ENCODE measurements around the gene ASB7.

The ASB7 gene

GRCh38 chr15:100689131-100689899, 86.9 kb downstream of the ASB7 start (continued):
- TF ChIP-seq ZBTB11 (tag by site-specific recombination; conservative IDR thresholded peaks at IDR 0.05; ENCODE audit: low read depth) (no peak), ZNF777 (tag by site-specific recombination; IDR thresholded peaks at IDR 0.05; ENCODE audit: borderline replicate concordance) (no peak)

GRCh38 chr15:100690032-100690794, 87.8 kb downstream of the ASB7 start:
- no peaks in the 10 kb centered on the region for H3K9me3 ChIP-seq (ENCODE audit: control insufficient read depth, insufficient read depth, low read depth, low read length)
- H3K4me3 ChIP-seq (ENCODE audit: low read depth, low read length): no peak overlapping the region
- TF ChIP-seq PRDM1 (tag by site-specific recombination; IDR thresholded peaks at IDR 0.05): no peak
- no peak overlapping the region for H3K27ac ChIP-seq (ENCODE audit: extremely low read depth, low read depth, low read length)
- POLR2A ChIA-PET: no interaction called here
- no peaks in the 10 kb centered on the region for H3K36me3 ChIP-seq (ENCODE audit: control insufficient read depth in 2 of 2, insufficient read depth in 1 of 2, low read length in 2 of 2)
- no peaks in the 10 kb centered on the region for H3K4me1 ChIP-seq (ENCODE audit: control insufficient read depth, insufficient read depth, low read length)
- CTCF ChIA-PET: interaction anchor here (0.8 kb wide), 1 partner anchor 179 kb away, joined by 3 read pairs; no protein-coding TSS in a partner anchor

- ChIA-PET POLR2A (no interaction called here), CTCF (interaction anchor here (1.6 kb wide), 1 partner anchor 341 kb away, joined by 3 read pairs; no protein-coding TSS in a partner anchor)
- TF ChIP-seq GLIS1 (tag by site-specific recombination; IDR thresholded peaks at IDR 0.05): no peak
- no peak for TF ChIP-seq KLF16 (tag by site-specific recombination; IDR thresholded peaks at IDR 0.05)
- no peak for TF ChIP-seq MZF1 (tag by site-specific recombination; IDR thresholded peaks at IDR 0.05; ENCODE audit: borderline replicate concordance)
- TF ChIP-seq KLF10 (tag by site-specific recombination; IDR thresholded peaks at IDR 0.05): no peak
- TF ChIP-seq ZNF776 (tag by site-specific recombination; IDR thresholded peaks at IDR 0.05; ENCODE audit: borderline replicate concordance): no peak
- TF ChIP-seq SP3 (tag by site-specific recombination; IDR thresholded peaks at IDR 0.05): no peak
- no peak for TF ChIP-seq ZNF211 (tag by site-specific recombination; IDR thresholded peaks at IDR 0.05; ENCODE audit: low read depth)
- TF ChIP-seq KLF7 (tag by site-specific recombination; IDR thresholded peaks at IDR 0.05; ENCODE audit: borderline replicate concordance): no peak
- TF ChIP-seq ZNF146 (tag by site-specific recombination; IDR thresholded peaks at IDR 0.05): no peak
- no peak for TF ChIP-seq ZNF449 (tag by site-specific recombination; IDR thresholded peaks at IDR 0.05)
- no peak for TF ChIP-seq BCL11B (tag by site-specific recombination; IDR thresholded peaks at IDR 0.05; ENCODE audit: low read depth)
- no peak for TF ChIP-seq ZNF280C (tag by site-specific recombination; IDR thresholded peaks at IDR 0.05)
- Histone ChIP-seq H3K4me3 (ENCODE audit: low read depth, low read length) (no peak overlapping the region), H3K36me3 (ENCODE audit: control insufficient read depth in 2 of 2, insufficient read depth in 1 of 2, low read length in 2 of 2) (no peaks in the 10 kb centered on the region), H3K27ac (ENCODE audit: extremely low read depth, low read depth, low read length) (no peak overlapping the region), H3K9me3 (ENCODE audit: control insufficient read depth, insufficient read depth, low read depth, low read length) (no peaks in the 10 kb centered on the region), H3K4me1 (ENCODE audit: control insufficient read depth, insufficient read depth, low read length) (no peaks in the 10 kb centered on the region)
Observed at GRCh38 chr15:100690795-100691158, 88.4 kb downstream of the ASB7 start.

Measured in HEK293 (cell line).